Liver (tissue), 9 donors: ENCODE data around the gene NADSYN1. TPM values are rescaled to one million over a fixed set of nuclear protein-coding genes. Genes with fewer than 3 reads are reported as not detected.

Experiments used
- DNase-seq: peaks from one replicate; pipeline ENCODE4 v3.0.0-alpha.2; 2017; ENCODE audit warnings: low spot score
- H3K27ac ChIP-seq, 2 donors: one replicate each; pipeline ENCODE4 v1.7.0; 2013; ENCODE audit warnings: inconsistent platforms in 2 of 2, low read length in 2 of 2, control low read depth in 1 of 2, low read depth in 1 of 2, mild to moderate bottlenecking in 1 of 2
- H3K27me3 ChIP-seq, 4 donors: one replicate each; pipeline versions ENCODE4 v1.6.1 to v1.7.0; 2013; ENCODE audit warnings: low read length in 3 of 4, inconsistent platforms in 1 of 4, mild to moderate bottlenecking in 1 of 4, moderate library complexity in 1 of 4; ENCODE audit not compliant: control insufficient read depth in 4 of 4, insufficient read depth in 4 of 4
- H3K36me3 ChIP-seq, 4 donors: one replicate each; pipeline versions ENCODE4 v1.6.1 to v1.7.0; 2013; ENCODE audit warnings: low read length in 3 of 4, mild to moderate bottlenecking in 3 of 4, low read depth in 1 of 4, moderate library complexity in 1 of 4; ENCODE audit not compliant: control insufficient read depth in 4 of 4, insufficient read depth in 3 of 4
- H3K4me1 ChIP-seq, 4 donors: one replicate each; pipeline versions ENCODE4 v1.6.1 to v1.7.0; 2013; ENCODE audit warnings: low read length in 3 of 4, mild to moderate bottlenecking in 3 of 4, moderate library complexity in 1 of 4; ENCODE audit not compliant: control insufficient read depth in 4 of 4, insufficient read depth in 4 of 4
- H3K4me3 ChIP-seq, 3 donors: one replicate each; pipeline versions ENCODE4 v1.6.1 to v1.7.0; 2013; ENCODE audit warnings: low read length in 3 of 3, control low read depth in 1 of 3, low read depth in 1 of 3, mild to moderate bottlenecking in 1 of 3
- H3K9ac ChIP-seq, 2 donors: one replicate each; pipeline ENCODE4 v1.7.0; 2013; ENCODE audit warnings: low read length in 2 of 2, mild to moderate bottlenecking in 2 of 2, moderate library complexity in 2 of 2, control low read depth in 1 of 2, low read depth in 1 of 2
- H3K9me3 ChIP-seq, 4 donors: one replicate each; pipeline versions ENCODE4 v1.6.1 to v1.7.0; 2013; ENCODE audit warnings: low read length in 3 of 4; ENCODE audit not compliant: control insufficient read depth in 4 of 4
- EGR1 ChIP-seq, 2 donors: IDR thresholded peaks; 2 replicates each; pipeline ENCODE4 v1.6.1; 2016 to 2018; ENCODE audit warnings: antibody characterized with exemption in 2 of 2, low read depth in 2 of 2
- FOXA1 ChIP-seq: IDR thresholded peaks from 2 replicates; pipeline ENCODE4 v1.6.1; 2016; ENCODE audit warnings: antibody characterized with exemption
- FOXA2 ChIP-seq: IDR thresholded peaks from 2 replicates; pipeline ENCODE4 v1.6.1; 2016; ENCODE audit warnings: antibody characterized with exemption
- GABPA ChIP-seq, 2 donors: IDR thresholded peaks in 1 of 2; conservative IDR thresholded peaks in 1 of 2; 2 replicates each; pipeline ENCODE4 v1.6.1; 2016; ENCODE audit warnings: antibody characterized with exemption in 2 of 2, mild to moderate bottlenecking in 1 of 2, moderate library complexity in 1 of 2
- HNF4A ChIP-seq, 2 donors: conservative IDR thresholded peaks; 2 replicates each; pipeline ENCODE4 v1.6.1; 2016; ENCODE audit warnings: antibody characterized with exemption in 2 of 2, mild to moderate bottlenecking in 2 of 2
- HNF4G ChIP-seq: IDR thresholded peaks from 2 replicates; pipeline ENCODE4 v1.6.1; 2016; ENCODE audit warnings: antibody characterized with exemption
- JUND ChIP-seq, 2 donors: IDR thresholded peaks; 2 replicates each; pipeline ENCODE4 v1.6.1; 2016; ENCODE audit warnings: antibody characterized with exemption in 2 of 2
- MAX ChIP-seq: IDR thresholded peaks from 2 replicates; pipeline ENCODE4 v1.6.1; 2016; ENCODE audit warnings: antibody characterized with exemption
- NR2F2 ChIP-seq: IDR thresholded peaks from 2 replicates; pipeline ENCODE4 v1.6.1; 2016; ENCODE audit warnings: antibody characterized with exemption
- RAD21 ChIP-seq, 2 donors: IDR thresholded peaks; 2 replicates each; pipeline ENCODE4 v1.6.1; 2016; ENCODE audit warnings: antibody characterized with exemption in 2 of 2, mild to moderate bottlenecking in 2 of 2
- RXRA ChIP-seq, 2 donors: IDR thresholded peaks; 2 replicates each; pipeline ENCODE4 v1.6.1; 2017 to 2018; ENCODE audit warnings: antibody characterized with exemption in 2 of 2, mild to moderate bottlenecking in 1 of 2
- SP1 ChIP-seq: IDR thresholded peaks from 2 replicates; pipeline ENCODE4 v1.6.1; 2018; ENCODE audit warnings: antibody characterized with exemption, mild to moderate bottlenecking
- TAF1 ChIP-seq: conservative IDR thresholded peaks from 2 replicates; pipeline ENCODE4 v1.6.1; 2016; ENCODE audit warnings: antibody characterized with exemption, mild to moderate bottlenecking
- YY1 ChIP-seq: IDR thresholded peaks from 2 replicates; pipeline ENCODE4 v1.6.1; 2016; ENCODE audit warnings: antibody characterized with exemption, mild to moderate bottlenecking
- ZBTB33 ChIP-seq: IDR thresholded peaks from 2 replicates; pipeline ENCODE4 v1.6.1; 2016; ENCODE audit warnings: antibody characterized with exemption
- WGBS: extraction: QIAGEN DNeasy Blood & Tissue Kit; methylation state at CpG from one replicate; pipeline ENCODE4 v1.1.7; 2013; 5-methylcytosine and 5-hydroxymethylcytosine counted together
- polyA plus RNA-seq, 2 donors: library from polyadenylated mRNA; stranded (reverse) in 1 of 2; unstranded in 1 of 2; fragments of 200-250 nt in 1 of 2; fragments of >200 nt in 1 of 2; fragmentation: Nextera tagmentation in 1 of 2; extraction: Ambion mirVana in 1 of 2; gene quantifications; one replicate each; pipeline versions ENCODE4 v1.2.1 to v1.2.3, GENCODE V29; 2013 to 2015
- total RNA-seq, 2 donors: library from RNA; depleted of rRNA; stranded (reverse); fragments of >200 nt; gene quantifications; one replicate each; pipeline ENCODE4 v1.2.3, GENCODE V29; 2014
- TF ChIP-seq, protein P1 (sequence below): fragments of 150-350 bp; IDR thresholded peaks from 2 replicates; pipeline ENCODE4 v1.5.1; 2017; ENCODE audit warnings: improper control_type of control experiment, low read depth, low read length; ENCODE audit not compliant: missing input control
- TF ChIP-seq, protein P2 (sequence below): IDR thresholded peaks from 2 replicates; pipeline ENCODE4 v1.6.1; 2016; ENCODE audit warnings: antibody characterized with exemption
- donor health status: healthy.
- donor health status: healthy.
- donor health status: healthy.
- donor health status: healthy.
- donor health status: healthy.

NADSYN1 gene
- total and polyA plus RNA-seq, 4 donors: 16.6 to 33.6 (median 22.2) TPM

DNA sequence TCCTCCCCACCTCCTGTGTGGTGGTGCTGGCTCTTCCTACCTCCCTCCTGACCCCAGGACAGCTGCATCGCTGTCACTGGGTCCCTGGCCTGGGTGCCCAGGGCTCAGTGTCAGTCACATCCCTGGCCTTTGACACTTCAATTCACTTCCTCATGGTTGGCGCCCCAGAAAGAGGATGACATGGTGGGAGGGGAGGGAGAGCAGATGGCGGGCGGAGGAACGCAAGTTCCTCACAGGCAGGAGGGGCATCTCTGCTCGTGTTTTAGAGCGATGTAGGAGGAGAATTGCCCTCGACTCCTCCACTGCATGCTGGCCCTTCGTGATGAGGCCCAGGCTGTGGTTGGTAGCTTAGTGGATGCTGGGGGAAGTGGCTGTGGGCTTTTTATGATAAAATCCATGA lies 38.9 kb downstream of the NADSYN1 start (continued):
- TF ChIP-seq, protein P1, sequence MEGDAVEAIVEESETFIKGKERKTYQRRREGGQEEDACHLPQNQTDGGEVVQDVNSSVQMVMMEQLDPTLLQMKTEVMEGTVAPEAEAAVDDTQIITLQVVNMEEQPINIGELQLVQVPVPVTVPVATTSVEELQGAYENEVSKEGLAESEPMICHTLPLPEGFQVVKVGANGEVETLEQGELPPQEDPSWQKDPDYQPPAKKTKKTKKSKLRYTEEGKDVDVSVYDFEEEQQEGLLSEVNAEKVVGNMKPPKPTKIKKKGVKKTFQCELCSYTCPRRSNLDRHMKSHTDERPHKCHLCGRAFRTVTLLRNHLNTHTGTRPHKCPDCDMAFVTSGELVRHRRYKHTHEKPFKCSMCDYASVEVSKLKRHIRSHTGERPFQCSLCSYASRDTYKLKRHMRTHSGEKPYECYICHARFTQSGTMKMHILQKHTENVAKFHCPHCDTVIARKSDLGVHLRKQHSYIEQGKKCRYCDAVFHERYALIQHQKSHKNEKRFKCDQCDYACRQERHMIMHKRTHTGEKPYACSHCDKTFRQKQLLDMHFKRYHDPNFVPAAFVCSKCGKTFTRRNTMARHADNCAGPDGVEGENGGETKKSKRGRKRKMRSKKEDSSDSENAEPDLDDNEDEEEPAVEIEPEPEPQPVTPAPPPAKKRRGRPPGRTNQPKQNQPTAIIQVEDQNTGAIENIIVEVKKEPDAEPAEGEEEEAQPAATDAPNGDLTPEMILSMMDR: no peak
- TF ChIP-seq, protein P2, sequence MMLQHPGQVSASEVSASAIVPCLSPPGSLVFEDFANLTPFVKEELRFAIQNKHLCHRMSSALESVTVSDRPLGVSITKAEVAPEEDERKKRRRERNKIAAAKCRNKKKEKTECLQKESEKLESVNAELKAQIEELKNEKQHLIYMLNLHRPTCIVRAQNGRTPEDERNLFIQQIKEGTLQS: no peak
- TF ChIP-seq FOXA1 (no peak), GABPA (IDR thresholded peaks at IDR 0.05 in 1 of 2, conservative IDR thresholded peaks at IDR 0.05 in 1 of 2) (no peak), MAX (no peak), HNF4A (conservative IDR thresholded peaks at IDR 0.05) (no peak), NR2F2 (no peak), SP1 (no peak), RXRA (IDR thresholded peaks at IDR 0.05) (no peak), FOXA2 (no peak)

GRCh38 chr11:71495286-71496230 lies 42.6 kb downstream of the NADSYN1 start:
- H3K4me3 ChIP-seq: no peak overlapping the region
- no peak overlapping the region for H3K9ac ChIP-seq
- H3K4me1 ChIP-seq: peaks cover 0 to 4% (median under 1%) of the 10 kb centered on the region in 4 donors
- no peak for TF ChIP-seq NR2F2
- TF ChIP-seq FOXA1: no peak
- TF ChIP-seq TAF1: no peak
- TF ChIP-seq ZBTB33: no peak
- TF ChIP-seq JUND (IDR thresholded peaks at IDR 0.05): no peak
- no peak for TF ChIP-seq RAD21 (IDR thresholded peaks at IDR 0.05)
- WGBS: 98% methylated on average over 20 of the region's 20 CpGs
- no peak overlapping the region for H3K27ac ChIP-seq
- no peaks in the 10 kb centered on the region for H3K9me3 ChIP-seq
- no peak for DNase-seq
- no peaks in the 10 kb centered on the region for H3K27me3 ChIP-seq
- peaks cover 6 to 64% (median 36%) of the 10 kb centered on the region in 4 donors for H3K36me3 ChIP-seq

- no peaks in the 10 kb centered on the region for H3K9me3 ChIP-seq
- no peak for TF ChIP-seq HNF4G
- TF ChIP-seq TAF1: no peak
- TF ChIP-seq, protein P1: no peak
- no peak for TF ChIP-seq YY1
- no peak for TF ChIP-seq RAD21 (IDR thresholded peaks at IDR 0.05)
- TF ChIP-seq NR2F2: no peak
- TF ChIP-seq EGR1 (IDR thresholded peaks at IDR 0.05; ENCODE audit: low read depth in 2 of 2): no peak
- DNase-seq: no peak
- no peak overlapping the region for H3K9ac ChIP-seq
- H3K27ac ChIP-seq: no peak overlapping the region
- peaks cover 0 to 10% (median 1%) of the 10 kb centered on the region in 4 donors for H3K4me1 ChIP-seq
- peaks cover 6 to 56% (median 34%) of the 10 kb centered on the region in 4 donors for H3K36me3 ChIP-seq
- WGBS: 97% methylated on average over 13 of the region's 13 CpGs
- no peaks in the 10 kb centered on the region for H3K27me3 ChIP-seq
- H3K4me3 ChIP-seq: no peak overlapping the region
These were observed 43.4 kb downstream of the NADSYN1 start for GRCh38 chr11:71496421-71496820.
